K562 (cell line): ENCODE data around the gene ANOS1. TPM values are rescaled to one million over a fixed set of nuclear protein-coding genes. Genes with fewer than 3 reads are reported as not detected.

Source experiments
- CTCF ChIP-seq, 3 experiments: IDR thresholded peaks in 2 of 3; conservative IDR thresholded peaks in 1 of 3; 2 replicates each; pipeline ENCODE4 v1.5.1; 2011 to 2012; ENCODE audit warnings: low read length in 3 of 3, mild to moderate bottlenecking in 3 of 3, control low read depth in 2 of 3, improper control_type of control experiment in 1 of 3, inconsistent platforms in 1 of 3, low read depth in 1 of 3, mixed read lengths in 1 of 3, moderate library complexity in 1 of 3; ENCODE audit not compliant: insufficient read depth in 2 of 3
- DEAF1 ChIP-seq: fragments of 450-650 bp; formaldehyde crosslinking; IDR thresholded peaks from 2 replicates; pipeline ENCODE4 v1.4.0; 2020; ENCODE audit warnings: mild to moderate bottlenecking, moderate library complexity
- FOXJ3 ChIP-seq: sonication (generic); formaldehyde crosslinking; IDR thresholded peaks from 2 replicates; pipeline ENCODE4 v1.4.0; 2020; ENCODE audit warnings: mild to moderate bottlenecking, missing genetic modification reagents
- MAFG ChIP-seq: fragments of 450-650 bp; conservative IDR thresholded peaks from 2 replicates; pipeline ENCODE4 v1.6.1; 2016; ENCODE audit warnings: missing genetic modification characterization, missing compliant biosample characterization
- NBN ChIP-seq: fragments of 450-650 bp; IDR thresholded peaks from 2 replicates; pipeline ENCODE4 v1.6.1; 2016; ENCODE audit warnings: low read depth, mild to moderate bottlenecking
- STAT6 ChIP-seq: sonication (generic); formaldehyde crosslinking; IDR thresholded peaks from 2 replicates; pipeline ENCODE4 v1.8.1; 2023; ENCODE audit warnings: mild to moderate bottlenecking, missing genetic modification reagents
- TFAM ChIP-seq: fragments of 250-450 bp; sonication (Bioruptor Pico); conservative IDR thresholded peaks from 2 replicates; pipeline ENCODE4 v1.5.0; 2021; ENCODE audit warnings: mild to moderate bottlenecking, moderate library complexity
- ZNF41 ChIP-seq: fragments of 250-450 bp; sonication (Bioruptor Pico); conservative IDR thresholded peaks from 2 replicates; pipeline ENCODE4 v1.4.0; 2020; ENCODE audit warnings: mild to moderate bottlenecking
- ZNF518B ChIP-seq: fragments of 250-450 bp; sonication (Bioruptor Pico); IDR thresholded peaks from 2 replicates; pipeline ENCODE4 v1.5.0; 2021; ENCODE audit warnings: mild to moderate bottlenecking, moderate library complexity
- polyA plus RNA-seq, 8 experiments: library from polyadenylated mRNA; depleted of rRNA in 4 of 8; stranded (reverse) in 5 of 8; unstranded in 3 of 8; fragments of >200 nt; fragmentation: Nextera tagmentation in 2 of 8; fragmentation: Illumina TruSeq in 1 of 8; extraction: Ambion mirVana in 2 of 8; extraction: Trizol in 1 of 8; gene quantifications; 2 replicates each; pipeline versions ENCODE4 v1.2.1 to v1.2.3, GENCODE V29; 2011 to 2014; ENCODE audit warnings: inconsistent platforms in 1 of 8, missing spikeins in 1 of 8
- total RNA-seq, 7 experiments: library from RNA; depleted of rRNA in 6 of 7; stranded (reverse); fragments of >200 nt in 6 of 7; fragmentation: Illumina TruSeq in 2 of 7; extraction: Trizol in 2 of 7; gene quantifications; 2 replicates each; pipeline versions ENCODE4 v1.2.1 to v1.2.3, GENCODE V29; 2011 to 2021; ENCODE audit warnings: low replicate concordance in 1 of 7

ANOS1 gene
- total and polyA plus RNA-seq, 9 of the 15 experiments (the other 6 are each of a cell fraction or from before 2014, with no cell fraction given) = 0.04 TPM; not detected in 8

- TF ChIP-seq ZNF518B (no peak), NBN (no peak), STAT6 (CRISPR knock-in tag) (no peak), ZNF41 (no peak), FOXJ3 (CRISPR knock-in tag) (no peak), CTCF (IDR thresholded peaks at IDR 0.05 in 2 of 3, conservative IDR thresholded peaks at IDR 0.05 in 1 of 3; ENCODE audit: insufficient read depth in 2 of 3, low read depth in 1 of 3, low read length in 3 of 3) (peak; percentile 51 to 64 (median 52)), TFAM (CRISPR knock-in tag) (no peak), DEAF1 (CRISPR knock-in tag) (peak; percentile 38; the same call in 1 of the 2 replicates), MAFG (tag) (no peak)
Observed at GRCh38 chrX:8738588-8739189, 6.8 kb upstream of the ANOS1 start (continued).
